Measurements from ENCODE around the gene BBS9. TPM values are rescaled to one million over a fixed set of nuclear protein-coding genes. Genes with fewer than 3 reads are reported as not detected.

Gene BBS9
- total and polyA plus RNA-seq, 2 donors (not counting 3 experiments of a cell fraction or from before 2014, with no cell fraction given), result 5.7 to 17.4 TPM

GRCh38 chr7:33107136-33108066, 22.0 kb upstream of the BBS9 start:
- Histone ChIP-seq H3K9me3 (replicated peaks; ENCODE audit: control insufficient read depth, insufficient read depth, low read length) (no peaks in the 10 kb centered on the region), H3K79me2 (ENCODE audit: control insufficient read depth, insufficient read depth, low read length) (peaks cover 57% of the 10 kb centered on the region), H3K27me3 (ENCODE audit: control insufficient read depth in 2 of 2, insufficient read depth in 2 of 2, low read length in 2 of 2) (peaks cover 2 to 13% of the 10 kb centered on the region in 2 experiments), H3K4me1 (ENCODE audit: control insufficient read depth, extremely low read depth, insufficient read depth, low read length) (peaks cover 21% of the 10 kb centered on the region), H3K4me2 (ENCODE audit: insufficient read depth, low read length) (peak overlapping the region; percentile 96), H3K4me3 (replicated peaks in 1 of 3; ENCODE audit: insufficient read depth in 1 of 3, low read depth in 1 of 3, low read length in 3 of 3) (peak overlapping the region in 1 of 3 experiments; percentile 93), H3K27ac (ENCODE audit: insufficient read depth, low read depth, low read length) (no peak overlapping the region), H3K36me3 (ENCODE audit: control insufficient read depth in 2 of 2, extremely low read depth in 1 of 2, insufficient read depth in 2 of 2, low read length in 2 of 2) (peaks cover 0 to 8% of the 10 kb centered on the region in 2 experiments), H2AFZ (ENCODE audit: low read depth, low read length) (no peak overlapping the region), H4K20me1 (replicated peaks; ENCODE audit: control insufficient read depth, extremely low read depth, insufficient read depth, low read length) (no peaks in the 10 kb centered on the region), H3K9ac (replicated peaks; ENCODE audit: extremely low read depth, insufficient read depth, low read length) (peak overlapping the region; percentile 94), H3K9me1 (replicated peaks; ENCODE audit: control insufficient read depth, extremely low read depth, insufficient read depth, low read length) (no peaks in the 10 kb centered on the region)
- DNase-seq (ENCODE audit: low read depth, low spot score) (peak; percentile 52), FAIRE-seq (peak; percentile 74)
- no TSS peak for BruUV-seq (replicated peaks)
- ChIA-PET CTCF (interaction anchor here (0.6 to 4.4 kb wide), 35 partner anchors 8 to 617 kb away, joined by 3 to 45 read pairs (median 4); partner anchors contain the start of genes FKBP9, LSM5 and NT5C3A), POLR2A (interaction anchor here (1.4 kb wide), 1 partner anchor 45 kb away, joined by 4 read pairs; the partner anchor contains the start of gene NT5C3A)
- dilution Hi-C loops (cut with MboI; ENCODE audit: extremely low pct_ligation_motif_present, low sequenced_read_pairs), result no loop called here
- no peak for TF ChIP-seq EZH2 (IDR thresholded peaks at IDR 0.05; ENCODE audit: borderline replicate concordance, low read depth, low read length, severe bottlenecking)
- no peak for TF ChIP-seq MAX (IDR thresholded peaks at IDR 0.05; ENCODE audit: insufficient read depth, insufficient read length)
- no peak for TF ChIP-seq JUN (IDR thresholded peaks at IDR 0.05; ENCODE audit: borderline replicate concordance, insufficient read depth, insufficient read length, low read depth)
- no peak for TF ChIP-seq POLR2A (IDR thresholded peaks at IDR 0.05; ENCODE audit: low read depth, low read length)
- no peak for TF ChIP-seq MYC (IDR thresholded peaks at IDR 0.05; ENCODE audit: low read depth, low read length)
- peak; percentile 14 to 15 for TF ChIP-seq CTCF (IDR thresholded peaks at IDR 0.05; ENCODE audit: extremely low read depth in 1 of 2, insufficient read depth in 1 of 2, low read depth in 1 of 2, low read length in 2 of 2)
- no peak for TF ChIP-seq FOS (IDR thresholded peaks at IDR 0.05; ENCODE audit: borderline replicate concordance, insufficient read depth, low read length)
- TF ChIP-seq GATA2 (IDR thresholded peaks at IDR 0.05; ENCODE audit: insufficient read depth, insufficient read length, low read depth, low read length), result no peak
- intact Hi-C loops (cut with micrococcal nuclease), result loop anchor here (1.0 to 5.0 kb wide), 7 partner anchors 45 to 613 kb away; partner anchors contain the start of genes AVL9, FKBP9 and NT5C3A

Data from endothelial cell of umbilical vein (primary cell).